ENCODE measurements around the gene POMT1. TPM values are rescaled to one million over a fixed set of nuclear protein-coding genes. Genes with fewer than 3 reads are reported as not detected.

POMT1 gene
- total and polyA plus RNA-seq, 4 experiments from 2014 or later = 15.6 to 58.5 (median 34.7) TPM

DNA sequence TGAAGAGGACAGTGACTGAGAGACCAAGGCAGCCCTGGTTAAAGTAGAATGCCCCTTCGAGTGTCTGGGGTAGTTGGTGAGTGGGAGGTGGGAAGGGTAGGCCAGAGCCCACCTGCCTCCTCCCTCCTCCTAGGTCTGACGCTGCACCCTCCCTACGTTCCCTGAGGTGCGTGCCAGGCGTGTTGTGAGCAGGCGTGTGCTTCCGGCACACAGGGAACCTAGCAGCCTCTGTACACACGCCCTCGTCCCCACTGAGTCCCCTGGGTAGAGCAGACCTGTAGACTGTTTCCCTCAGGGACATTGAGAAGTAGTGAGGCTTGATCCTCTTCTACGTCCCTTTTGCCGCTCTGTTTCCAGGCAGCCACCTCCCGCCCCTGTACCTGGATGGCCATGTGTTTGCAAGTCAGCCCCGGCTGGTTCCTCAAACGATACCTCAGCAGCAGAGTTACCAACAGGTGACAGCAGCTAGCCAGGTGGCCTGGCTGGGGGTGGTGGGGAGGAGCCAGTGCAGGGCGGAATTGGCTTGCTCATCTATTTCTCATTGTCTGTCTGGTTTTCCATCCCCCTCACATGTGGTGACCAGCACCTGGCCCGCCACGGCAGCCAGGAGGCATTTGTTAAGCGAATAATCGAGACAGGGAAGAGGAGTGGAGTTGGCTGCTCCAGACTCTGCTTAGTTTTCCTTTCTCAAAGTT, 16.8 kb upstream of the POMT1 start:
- Histone ChIP-seq H3K36me3 (ENCODE audit: insufficient read depth, low read length) (peaks cover 96% of the 10 kb centered on the region), H3K27me3 (ENCODE audit: insufficient read depth, low read length) (no peaks in the 10 kb centered on the region), H3K4me3 (ENCODE audit: low read length in 2 of 2) (no peak overlapping the region), H3K27ac (ENCODE audit: low read depth, low read length) (no peak overlapping the region), H3K9me3 (ENCODE audit: control insufficient read depth in 1 of 2, low read length in 2 of 2) (no peaks in the 10 kb centered on the region), H3K4me1 (ENCODE audit: insufficient read depth, low read length) (no peaks in the 10 kb centered on the region)
- H3K4me3 Mint-ChIP-seq = no peak overlapping the region
- H3K27me3 Mint-ChIP-seq = no peaks in the 10 kb centered on the region
- POLR2A ChIA-PET (ENCODE audit: partially characterized antibody) = interaction anchor here (2.2 kb wide), 1 partner anchor 14 kb away, joined by 8 read pairs; no protein-coding TSS in a partner anchor
- DNase-seq = no peak
- intact Hi-C loops (cut with micrococcal nuclease) = no loop called here
- H3K4me1 Mint-ChIP-seq = peaks cover 0 to 2% (median under 1%) of the 10 kb centered on the region in 4 donors
- no peaks in the 10 kb centered on the region for H3K9me3 Mint-ChIP-seq
- peaks cover 68 to 95% of the 10 kb centered on the region in 2 donors for H3K36me3 Mint-ChIP-seq
- CTCF ChIA-PET (ENCODE audit: partially characterized antibody) = no interaction called here
- H3K27ac Mint-ChIP-seq = peak overlapping the region in 4 of 7 donors; percentile 22 to 36 (median 29)

DNA sequence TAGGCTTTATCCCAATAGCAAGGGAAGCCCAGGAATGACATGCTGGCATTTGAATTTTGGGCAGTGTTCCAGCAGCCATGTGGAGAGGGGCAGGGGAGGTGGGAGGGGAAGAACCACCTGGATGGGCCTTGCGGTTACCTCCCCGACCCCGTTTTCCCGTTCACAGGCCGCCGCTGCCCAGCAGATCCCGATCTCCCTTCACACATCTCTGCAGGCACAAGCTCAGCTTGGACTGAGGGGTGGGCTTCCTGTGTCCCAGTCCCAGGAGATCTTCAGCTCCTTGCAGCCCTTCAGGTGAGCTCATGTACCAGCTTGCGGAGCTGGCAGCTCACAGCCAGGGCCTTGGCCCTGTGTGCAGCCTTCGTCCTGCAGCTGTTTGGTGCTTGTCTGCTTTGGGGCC, 15.7 kb upstream of the POMT1 start:
- Mint-ChIP-seq H3K4me3 (no peak overlapping the region), H3K9me3 (no peaks in the 10 kb centered on the region), H3K27me3 (no peaks in the 10 kb centered on the region), H3K4me1 (peaks cover 0 to 2% (median under 1%) of the 10 kb centered on the region in 4 donors), H3K27ac (no peak overlapping the region), H3K36me3 (peaks cover 67 to 97% of the 10 kb centered on the region in 2 donors)
- Histone ChIP-seq H3K27me3 (ENCODE audit: insufficient read depth, low read length) (no peaks in the 10 kb centered on the region), H3K4me1 (ENCODE audit: insufficient read depth, low read length) (no peaks in the 10 kb centered on the region), H3K4me3 (ENCODE audit: low read length in 2 of 2) (no peak overlapping the region), H3K9me3 (ENCODE audit: control insufficient read depth in 1 of 2, low read length in 2 of 2) (no peaks in the 10 kb centered on the region), H3K27ac (ENCODE audit: low read depth, low read length) (no peak overlapping the region), H3K36me3 (ENCODE audit: insufficient read depth, low read length) (peaks cover 100% of the 10 kb centered on the region)
- ChIA-PET POLR2A (ENCODE audit: partially characterized antibody) (interaction anchor here (2.2 kb wide), 1 partner anchor 13 kb away, joined by 8 read pairs; no protein-coding TSS in a partner anchor), CTCF (ENCODE audit: partially characterized antibody) (no interaction called here)
- intact Hi-C loops (cut with micrococcal nuclease) = no loop called here
- no peak for DNase-seq

DNA sequence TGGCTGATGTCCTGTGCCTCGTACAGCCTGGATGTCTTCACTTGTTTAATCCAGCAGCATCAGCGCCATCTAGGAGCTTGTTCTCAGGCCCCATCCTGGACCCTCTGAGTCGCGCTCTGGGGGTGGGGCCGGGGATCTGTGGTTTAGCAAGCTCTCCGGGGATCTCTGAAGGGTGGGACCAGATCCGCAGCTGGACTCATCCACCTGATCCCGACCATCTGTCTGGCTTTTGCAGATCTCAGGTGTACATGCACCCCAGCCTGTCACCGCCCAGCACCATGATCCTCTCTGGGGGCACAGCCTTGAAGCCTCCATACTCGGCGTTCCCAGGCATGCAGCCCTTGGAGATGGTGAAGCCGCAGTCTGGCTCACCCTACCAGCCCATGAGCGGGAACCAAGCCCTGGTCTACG, 15.1 kb upstream of the POMT1 start:
- CTCF ChIA-PET (ENCODE audit: partially characterized antibody) = no interaction called here
- POLR2A ChIA-PET (ENCODE audit: partially characterized antibody) = interaction anchor here (2.2 kb wide), 1 partner anchor 13 kb away, joined by 8 read pairs; no protein-coding TSS in a partner anchor
- Histone ChIP-seq H3K9me3 (ENCODE audit: control insufficient read depth in 1 of 2, low read length in 2 of 2) (no peaks in the 10 kb centered on the region), H3K4me3 (ENCODE audit: low read length in 2 of 2) (no peak overlapping the region), H3K27me3 (ENCODE audit: insufficient read depth, low read length) (no peaks in the 10 kb centered on the region), H3K4me1 (ENCODE audit: insufficient read depth, low read length) (no peaks in the 10 kb centered on the region), H3K27ac (ENCODE audit: low read depth, low read length) (no peak overlapping the region), H3K36me3 (ENCODE audit: insufficient read depth, low read length) (peaks cover 100% of the 10 kb centered on the region)
- intact Hi-C loops (cut with micrococcal nuclease) = no loop called here
- H3K4me3 Mint-ChIP-seq = no peak overlapping the region
- peaks cover 67 to 97% of the 10 kb centered on the region in 2 donors for H3K36me3 Mint-ChIP-seq
- H3K27ac Mint-ChIP-seq = peak overlapping the region in 1 of 7 donors; percentile 12
- peaks cover 0 to 2% (median under 1%) of the 10 kb centered on the region in 4 donors for H3K4me1 Mint-ChIP-seq
- H3K9me3 Mint-ChIP-seq = no peaks in the 10 kb centered on the region
- DNase-seq = no peak
- no peaks in the 10 kb centered on the region for H3K27me3 Mint-ChIP-seq

DNA sequence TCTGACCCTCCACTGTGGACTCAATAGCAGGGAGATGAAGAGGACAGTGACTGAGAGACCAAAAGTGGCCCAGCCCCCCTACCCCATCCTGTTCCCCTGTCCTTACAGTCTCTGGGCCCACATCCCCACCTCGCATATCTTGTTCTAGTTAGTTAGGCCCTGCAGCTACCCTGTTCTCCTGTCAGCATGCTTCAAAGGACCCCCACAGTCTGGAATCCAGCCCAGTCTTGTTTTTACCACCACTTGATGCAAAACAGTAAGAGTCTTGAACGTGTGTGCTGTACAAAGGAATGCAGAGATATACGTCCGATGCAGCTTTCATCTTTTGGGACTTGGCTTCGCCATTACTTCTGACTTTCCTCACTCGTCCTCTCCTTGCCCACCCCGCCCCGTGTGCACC, 12.2 kb upstream of the POMT1 start:
- peak overlapping the region in 2 of 7 donors; percentile 45 to 46 for H3K27ac Mint-ChIP-seq
- DNase-seq = no peak

DNA sequence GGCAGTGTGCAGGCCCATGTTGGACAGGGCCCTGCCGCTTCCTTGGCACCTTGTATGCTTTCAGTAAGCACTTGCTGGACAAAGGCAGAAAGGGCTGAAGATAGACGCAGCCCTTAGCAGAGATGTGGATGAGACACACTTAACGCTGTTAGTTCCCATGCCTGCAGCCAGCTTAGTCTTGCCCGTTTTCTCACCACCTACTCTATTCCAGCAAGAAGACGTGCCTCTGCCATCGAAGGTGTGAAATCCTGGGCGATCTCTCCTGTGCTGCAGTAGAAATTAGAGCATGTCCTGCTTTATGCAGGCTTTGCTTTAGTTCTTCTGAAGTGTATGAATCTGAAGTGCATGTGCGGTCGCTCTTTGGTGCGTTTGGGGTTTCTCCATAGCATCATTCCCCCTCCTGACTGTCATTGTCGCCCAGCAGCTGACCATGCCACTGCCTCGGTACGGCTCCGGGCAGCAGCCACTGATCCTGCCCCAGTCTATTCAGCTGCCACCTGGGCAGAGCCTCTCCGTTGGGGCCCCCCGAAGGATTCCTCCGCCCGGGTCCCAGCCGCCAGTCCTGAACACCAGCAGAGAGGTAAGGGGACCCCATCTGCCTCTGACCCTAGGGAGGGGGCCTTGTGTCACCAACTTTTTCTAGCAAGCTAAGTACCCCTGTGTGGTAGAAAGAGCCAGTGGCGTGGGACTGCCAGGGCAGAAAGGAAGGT, 11.6 kb upstream of the POMT1 start:
- DNase-seq = peak in 1 of 5 donors; percentile 7
- intact Hi-C loops (cut with micrococcal nuclease) = no loop called here
- POLR2A ChIA-PET (ENCODE audit: partially characterized antibody) = interaction anchor here (1.0 kb wide), 1 partner anchor 96 kb away, joined by 3 read pairs; no protein-coding TSS in a partner anchor
- Mint-ChIP-seq H3K4me3 (peak overlapping the region in 1 of 8 donors; percentile 35), H3K4me1 (peaks cover 0 to 2% (median under 1%) of the 10 kb centered on the region in 4 donors), H3K27ac (peak overlapping the region in 5 of 7 donors; percentile 44 to 72 (median 46)), H3K36me3 (peaks cover 76 to 95% of the 10 kb centered on the region in 2 donors), H3K27me3 (no peaks in the 10 kb centered on the region), H3K9me3 (no peaks in the 10 kb centered on the region)
- Histone ChIP-seq H3K4me1 (ENCODE audit: insufficient read depth, low read length) (no peaks in the 10 kb centered on the region), H3K4me3 (ENCODE audit: low read length in 2 of 2) (no peak overlapping the region), H3K36me3 (ENCODE audit: insufficient read depth, low read length) (peaks cover 99% of the 10 kb centered on the region), H3K27ac (ENCODE audit: low read depth, low read length) (no peak overlapping the region), H3K27me3 (ENCODE audit: insufficient read depth, low read length) (no peaks in the 10 kb centered on the region), H3K9me3 (ENCODE audit: control insufficient read depth in 1 of 2, low read length in 2 of 2) (no peaks in the 10 kb centered on the region)
- CTCF ChIA-PET (ENCODE audit: partially characterized antibody) = interaction anchor here (1.1 to 2.1 kb wide), 2 partner anchors 10 to 13 kb away, joined by 3 to 4 read pairs; no protein-coding TSS in a partner anchor

More for the DNA sequence above, 12.2 kb upstream of the POMT1 start:
- Histone ChIP-seq H3K36me3 (ENCODE audit: insufficient read depth, low read length) (peaks cover 99% of the 10 kb centered on the region), H3K9me3 (ENCODE audit: control insufficient read depth in 1 of 2, low read length in 2 of 2) (no peaks in the 10 kb centered on the region), H3K4me3 (ENCODE audit: low read length in 2 of 2) (no peak overlapping the region), H3K4me1 (ENCODE audit: insufficient read depth, low read length) (no peaks in the 10 kb centered on the region), H3K27ac (ENCODE audit: low read depth, low read length) (no peak overlapping the region), H3K27me3 (ENCODE audit: insufficient read depth, low read length) (no peaks in the 10 kb centered on the region)
- H3K27me3 Mint-ChIP-seq = no peaks in the 10 kb centered on the region
- H3K4me1 Mint-ChIP-seq = peaks cover 0 to 2% (median under 1%) of the 10 kb centered on the region in 4 donors
- intact Hi-C loops (cut with micrococcal nuclease) = no loop called here
- no peaks in the 10 kb centered on the region for H3K9me3 Mint-ChIP-seq
- peaks cover 77 to 96% of the 10 kb centered on the region in 2 donors for H3K36me3 Mint-ChIP-seq
- ChIA-PET POLR2A (ENCODE audit: partially characterized antibody) (interaction anchor here (1.0 kb wide), 1 partner anchor 96 kb away, joined by 3 read pairs; no protein-coding TSS in a partner anchor), CTCF (ENCODE audit: partially characterized antibody) (interaction anchor here (0.6 to 2.1 kb wide), 3 partner anchors 9 to 78 kb away, joined by 3 to 4 read pairs (median 3); no protein-coding TSS in a partner anchor)
- no peak overlapping the region for H3K4me3 Mint-ChIP-seq

DNA sequence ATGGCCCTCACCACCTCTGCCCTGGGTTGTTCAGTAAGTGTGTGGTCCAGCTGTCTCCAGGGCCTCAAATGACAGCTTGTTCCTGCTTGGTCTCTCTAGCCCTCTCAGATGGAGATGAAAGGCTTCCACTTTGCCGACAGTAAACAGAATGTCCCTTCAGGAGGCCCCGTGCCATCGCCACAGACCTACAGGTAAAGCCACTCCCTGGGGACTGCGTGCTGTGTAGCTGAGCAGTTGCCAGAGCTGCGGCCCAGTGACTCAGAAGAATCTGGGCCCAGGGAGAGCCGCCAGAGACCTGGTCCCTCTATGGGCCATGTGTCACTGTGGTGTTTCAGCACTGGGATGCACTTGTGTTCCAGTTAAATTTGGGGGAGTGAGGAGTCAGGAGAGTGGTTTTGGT, 10.6 kb upstream of the POMT1 start:
- POLR2A ChIA-PET (ENCODE audit: partially characterized antibody) = no interaction called here
- H3K4me1 ChIP-seq (ENCODE audit: insufficient read depth, low read length) = peaks cover 6% of the 10 kb centered on the region
- Mint-ChIP-seq H3K27ac (peak overlapping the region in 4 of 7 donors; percentile 19 to 71 (median 30)), H3K36me3 (peaks cover 70 to 92% of the 10 kb centered on the region in 2 donors), H3K27me3 (no peaks in the 10 kb centered on the region), H3K9me3 (no peaks in the 10 kb centered on the region), H3K4me1 (peaks cover 0 to 2% (median 0%) of the 10 kb centered on the region in 4 donors), H3K4me3 (no peak overlapping the region)
- H3K4me3 ChIP-seq (ENCODE audit: low read length in 2 of 2) = no peak overlapping the region
- intact Hi-C loops (cut with micrococcal nuclease) = no loop called here
- H3K27ac ChIP-seq (ENCODE audit: low read depth, low read length) = no peak overlapping the region
- peak in 1 of 5 donors; percentile 27 for DNase-seq
- CTCF ChIA-PET (ENCODE audit: partially characterized antibody) = interaction anchor here (1.2 to 2.1 kb wide), 2 partner anchors 14 to 142 kb away, joined by 4 to 5 read pairs; no protein-coding TSS in a partner anchor
- H3K36me3 ChIP-seq (ENCODE audit: insufficient read depth, low read length) = peaks cover 97% of the 10 kb centered on the region
- H3K9me3 ChIP-seq (ENCODE audit: control insufficient read depth in 1 of 2, low read length in 2 of 2) = no peaks in the 10 kb centered on the region
- H3K27me3 ChIP-seq (ENCODE audit: insufficient read depth, low read length) = no peaks in the 10 kb centered on the region
